Measurements from ENCODE around the gene FLRT1. TPM values are rescaled to one million over a fixed set of nuclear protein-coding genes. Genes with fewer than 3 reads are reported as not detected.
"Not testable (repeated sequence)": the region's sequence is repeated elsewhere in the genome, so short reads cannot be mapped to it uniquely, and the experiment has no call there.

The FLRT1 gene
- total RNA-seq, 1 donor from 2014 or later, result not detected

DNA sequence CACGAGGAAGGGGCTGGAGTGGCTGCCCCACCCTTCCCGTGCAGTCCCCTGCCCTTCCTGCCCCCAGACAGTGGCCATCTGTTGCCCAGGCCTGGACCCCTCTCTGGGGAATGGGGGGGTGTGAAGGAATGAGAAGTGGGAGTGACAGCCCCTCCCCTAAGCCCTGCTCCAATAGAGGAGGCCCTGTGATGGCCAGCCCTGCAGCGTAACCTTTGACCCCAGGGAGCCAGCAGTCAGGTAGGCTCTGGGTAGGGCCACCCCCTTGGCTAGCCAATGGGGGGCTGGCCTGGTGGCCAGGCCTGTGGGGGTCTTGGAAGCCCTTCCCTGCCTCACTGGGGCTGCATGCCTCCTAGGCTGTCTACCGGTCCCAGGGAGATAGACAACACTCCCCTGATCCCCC lies 6.6 kb downstream of the FLRT1 start:
- intact Hi-C loops (cut with micrococcal nuclease), result no loop called here

DNA sequence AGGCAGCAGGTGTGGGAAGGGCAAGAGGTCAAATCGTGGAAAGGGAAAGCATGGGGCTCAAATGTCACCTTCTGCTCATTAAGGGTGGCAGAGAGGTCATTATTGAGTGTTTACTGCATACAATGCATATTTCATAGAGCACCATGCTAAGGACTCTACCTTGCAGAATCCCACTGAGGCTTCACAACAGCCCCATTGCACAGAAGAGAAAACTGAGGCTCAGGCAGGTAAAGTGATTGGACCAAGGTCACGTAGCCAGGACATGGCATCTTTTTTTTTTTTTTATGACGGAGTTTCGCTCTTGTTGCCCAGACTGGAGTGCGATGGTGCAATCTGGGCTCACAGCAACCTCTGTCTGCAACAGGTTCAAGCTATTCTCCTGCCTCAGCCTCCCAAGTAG lies 7.8 kb downstream of the FLRT1 start:
- intact Hi-C loops (cut with micrococcal nuclease), result no loop called here

- intact Hi-C loops (cut with micrococcal nuclease), result no loop called here
Measured at GRCh38 chr11:64044730-64045393, 9.1 kb downstream of the FLRT1 start.

- intact Hi-C loops (cut with micrococcal nuclease), result no loop called here
Measured at GRCh38 chr11:64045700-64046099, 10.0 kb downstream of the FLRT1 start.

- intact Hi-C loops (cut with micrococcal nuclease), result not testable (repeated sequence)
Measured at GRCh38 chr11:64047373-64047772, 11.6 kb downstream of the FLRT1 start.

- intact Hi-C loops (cut with micrococcal nuclease), result no loop called here
Measured at GRCh38 chr11:64048042-64048854, 12.5 kb downstream of the FLRT1 start.

GRCh38 chr11:64049509-64049908 lies 13.8 kb downstream of the FLRT1 start:
- intact Hi-C loops (cut with micrococcal nuclease), result no loop called here

DNA sequence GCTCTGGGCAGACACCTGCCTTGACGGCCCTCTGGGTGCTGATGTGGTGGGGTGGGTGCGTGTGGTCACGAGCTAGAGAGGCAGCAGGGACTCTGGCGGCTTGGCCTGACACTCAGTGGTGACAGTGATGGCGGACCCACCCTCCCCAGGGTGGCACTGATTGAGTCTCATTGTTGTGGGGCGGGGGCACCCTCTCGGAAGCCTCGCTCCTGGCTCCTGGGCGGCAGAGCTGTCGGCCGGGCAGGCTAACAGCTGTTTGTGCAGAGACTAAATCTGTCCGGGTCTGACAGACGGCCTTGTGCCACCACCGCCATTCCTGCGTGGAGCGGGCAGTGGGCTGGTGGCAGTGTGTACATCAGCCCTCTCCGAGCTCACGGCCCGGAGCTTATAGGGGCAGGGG lies 15.6 kb downstream of the FLRT1 start:
- intact Hi-C loops (cut with micrococcal nuclease), result no loop called here

DNA sequence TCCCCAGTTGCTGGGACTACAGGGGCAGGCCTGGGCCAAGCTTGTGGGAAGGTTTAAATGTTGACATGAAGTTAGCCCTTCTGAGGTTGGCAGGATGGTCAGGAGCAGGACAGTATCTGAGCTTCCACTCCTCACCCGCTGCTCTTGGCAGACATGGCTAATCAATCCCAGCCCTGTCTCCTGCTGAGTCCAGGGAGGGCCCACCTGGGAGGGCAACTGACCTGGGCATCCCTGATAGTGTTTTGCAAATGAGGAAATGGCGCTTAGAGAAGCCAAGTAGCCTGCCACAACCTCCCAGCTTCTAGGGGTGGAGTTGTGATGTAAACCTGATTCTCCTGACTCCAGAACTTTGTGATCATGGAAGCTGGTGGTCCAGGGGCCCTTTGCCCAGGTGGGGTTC lies 16.7 kb downstream of the FLRT1 start:
- intact Hi-C loops (cut with micrococcal nuclease), result no loop called here

GRCh38 chr11:64052938-64053622 lies 17.3 kb downstream of the FLRT1 start:
- intact Hi-C loops (cut with micrococcal nuclease), result no loop called here

DNA sequence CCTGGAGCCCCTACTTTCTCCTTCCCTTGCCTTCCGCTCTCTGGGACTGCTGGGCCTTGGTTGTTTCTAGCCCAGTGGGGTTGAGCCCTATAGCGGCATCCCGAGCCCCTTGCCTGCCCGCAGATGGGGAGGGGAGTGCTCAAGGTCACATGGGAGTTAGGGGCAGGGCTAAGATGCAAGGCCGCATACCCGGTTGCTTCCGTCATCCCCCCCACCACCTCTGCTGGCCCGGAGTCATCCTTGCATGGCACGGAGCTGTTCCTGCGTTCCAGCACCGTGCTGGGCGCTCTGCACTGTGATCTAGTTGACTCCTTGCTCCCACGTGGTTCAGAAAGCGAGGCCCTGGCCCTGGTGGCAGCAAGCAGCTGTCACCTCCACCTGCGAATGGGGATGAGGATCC lies 18.0 kb downstream of the FLRT1 start:
- intact Hi-C loops (cut with micrococcal nuclease), result no loop called here

- intact Hi-C loops (cut with micrococcal nuclease), result no loop called here
Measured at GRCh38 chr11:64055077-64055476, 19.3 kb downstream of the FLRT1 start.

GRCh38 chr11:64056213-64056785 lies 20.6 kb downstream of the FLRT1 start:
- intact Hi-C loops (cut with micrococcal nuclease), result no loop called here

DNA sequence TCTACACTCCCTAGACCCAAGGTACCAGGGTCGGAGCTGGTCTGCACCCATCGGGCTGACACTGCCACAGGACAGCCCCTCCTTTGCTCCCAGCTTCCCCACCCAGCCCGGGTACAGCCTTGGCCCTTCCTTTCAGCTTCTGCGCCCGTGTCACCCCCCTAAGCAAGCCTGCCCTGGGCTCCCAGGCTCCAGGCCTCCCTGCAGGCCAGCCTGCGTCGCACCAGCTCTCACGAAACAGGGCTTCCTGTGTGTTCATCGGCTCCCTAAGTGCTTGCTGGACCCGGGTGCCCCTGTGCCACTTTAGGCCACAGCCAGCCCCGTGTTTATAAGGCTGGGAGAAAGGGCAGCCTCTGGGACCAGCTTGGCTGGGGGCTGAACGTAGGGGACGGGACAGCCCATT lies 21.1 kb downstream of the FLRT1 start:
- intact Hi-C loops (cut with micrococcal nuclease), result no loop called here

DNA sequence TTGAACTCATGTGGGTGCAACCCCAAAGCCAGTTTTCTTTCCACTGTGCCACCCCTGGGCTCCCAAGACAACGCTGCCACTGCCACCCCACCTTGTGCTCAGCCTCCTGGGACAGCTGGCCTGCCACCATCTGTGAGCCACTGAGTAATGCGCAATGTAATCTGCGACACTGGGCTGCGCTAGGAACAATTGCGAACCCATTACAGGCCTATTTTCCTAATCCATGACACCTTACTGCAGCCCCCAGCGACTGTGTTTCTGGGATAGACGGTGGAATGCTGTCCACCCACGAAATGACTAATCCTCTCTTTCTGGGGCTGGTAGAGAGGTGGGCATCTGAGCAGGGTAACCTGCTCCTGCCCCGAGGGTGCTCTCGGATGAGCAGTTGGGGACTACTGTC lies 22.2 kb downstream of the FLRT1 start:
- intact Hi-C loops (cut with micrococcal nuclease), result no loop called here

DNA sequence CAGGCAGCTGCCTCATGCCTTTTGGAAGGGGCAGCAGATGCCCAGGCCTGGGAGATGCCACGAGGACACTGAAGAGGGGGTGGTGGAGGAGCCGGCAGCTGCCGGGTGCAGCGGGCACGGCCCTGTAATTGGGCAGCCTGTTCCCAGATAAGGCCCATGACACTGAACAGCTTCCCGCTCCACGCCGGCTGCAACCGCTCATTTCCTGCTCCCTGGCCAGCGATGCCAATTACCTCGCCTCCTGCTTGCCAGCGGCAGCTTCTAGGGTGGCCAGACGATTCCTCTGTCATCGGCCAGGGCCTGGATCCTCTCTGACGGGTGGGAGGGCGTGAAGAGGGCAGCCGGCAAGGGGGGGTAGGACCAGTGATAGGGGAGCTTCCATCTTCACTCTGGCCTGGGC lies 22.8 kb downstream of the FLRT1 start:
- intact Hi-C loops (cut with micrococcal nuclease), result no loop called here

GRCh38 chr11:64059339-64060140 lies 23.8 kb downstream of the FLRT1 start:
- intact Hi-C loops (cut with micrococcal nuclease), result no loop called here

DNA sequence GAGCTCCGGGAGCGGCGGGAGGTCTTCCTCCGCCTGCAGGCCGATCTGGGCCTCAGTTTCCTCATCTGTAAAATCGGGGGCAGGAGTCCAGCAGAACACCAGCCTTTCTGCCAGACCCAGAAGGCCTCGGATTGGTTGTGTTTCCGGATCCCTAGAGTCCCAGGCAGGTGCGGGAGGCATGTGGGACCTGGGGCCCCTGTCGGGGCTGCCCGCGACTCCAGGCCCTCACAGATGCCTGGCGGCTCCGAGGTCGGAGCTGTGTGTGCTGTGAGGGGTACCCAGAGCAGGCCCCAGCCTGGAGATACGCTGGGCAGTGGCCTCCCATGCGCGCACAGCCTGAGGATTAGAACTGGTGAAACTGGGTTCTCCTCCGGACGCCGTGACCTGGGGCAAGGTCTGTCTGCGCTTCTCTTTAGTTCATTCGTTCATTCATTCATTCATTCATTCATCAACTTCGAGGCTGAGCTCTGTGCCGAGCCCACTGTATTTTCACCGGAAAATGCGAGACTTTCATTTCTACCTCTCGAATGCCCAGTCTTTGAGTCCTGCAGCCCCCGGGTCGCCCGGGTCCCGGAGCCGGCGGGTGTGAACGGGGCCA lies 24.6 kb downstream of the FLRT1 start:
- intact Hi-C loops (cut with micrococcal nuclease), result no loop called here

DNA sequence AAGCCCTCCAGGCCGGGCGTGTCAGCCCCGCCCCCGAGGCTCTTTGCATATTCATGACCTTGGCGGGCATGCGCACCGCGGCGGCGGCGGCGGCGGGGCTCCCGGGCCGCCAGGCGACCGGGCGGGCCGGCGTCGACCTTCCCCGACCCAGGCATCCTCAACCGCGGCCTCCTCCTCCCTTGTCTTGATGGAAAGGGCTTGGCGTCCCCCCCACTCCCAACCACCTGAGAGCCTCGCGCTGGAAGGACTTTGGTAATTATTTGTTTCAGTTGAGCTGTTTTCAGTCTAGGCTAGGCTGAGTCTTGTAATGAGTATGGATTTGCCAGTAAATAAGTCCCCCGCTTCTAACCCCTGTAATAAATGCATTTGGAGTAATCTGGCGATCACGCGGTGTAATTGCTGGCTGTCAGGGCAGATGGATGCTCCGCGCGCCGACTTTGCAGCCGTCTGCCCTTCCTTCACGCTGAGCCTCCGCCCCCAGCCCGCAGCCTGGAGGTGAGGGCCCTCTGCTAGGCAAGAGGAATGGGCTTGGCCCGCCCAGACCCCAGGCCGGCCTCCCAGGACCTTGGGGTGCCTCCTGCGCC lies 25.2 kb downstream of the FLRT1 start:
- intact Hi-C loops (cut with micrococcal nuclease), result no loop called here

Data from T-helper 2 cell treated with Interferon-gamma antibody and Interleukin-4, amounts not matched to agents 100 ng/mL and 5 ng/mL, for 36 hours (primary cell).